Left kidney (tissue), 2 donors: Measurements from ENCODE around the gene SIAE. TPM values are rescaled to one million over a fixed set of nuclear protein-coding genes. Genes with fewer than 3 reads are reported as not detected.
A peak's percentile ranks its signal among the peaks of the same experiment; 100 is the strongest.

Experiments used
- DNase-seq: peaks from one replicate; pipeline ENCODE4 v3.0.0-alpha.2; 2013
- polyA plus RNA-seq: library from polyadenylated mRNA; unstranded; fragments of 120-200 nt; gene quantifications from one replicate; pipeline ENCODE4 v1.2.1, GENCODE V29; 2013; ENCODE audit not compliant: insufficient read length

SIAE gene
- polyA plus RNA-seq, 1 donor: 31.5 TPM

DNA sequence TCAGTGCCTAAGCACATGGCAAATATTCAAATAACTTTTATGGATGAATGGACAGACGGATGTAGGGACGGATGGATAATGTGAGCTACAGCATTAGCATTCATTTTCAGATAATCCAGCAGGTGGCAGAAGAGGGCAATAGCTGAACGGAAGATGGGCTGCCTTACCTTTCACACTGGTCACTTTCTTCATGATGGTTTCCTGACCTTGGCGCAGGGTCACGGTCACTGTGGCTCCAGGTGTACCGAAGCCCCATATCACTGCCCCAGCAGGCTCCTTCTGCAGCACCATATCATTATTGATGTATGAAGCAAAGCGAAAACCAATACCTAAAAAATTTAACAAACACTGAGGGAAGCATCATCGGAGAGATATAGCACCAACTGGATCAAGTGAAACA is 4.3 kb downstream of the SIAE start:
- peak; percentile 38 for DNase-seq

DNA sequence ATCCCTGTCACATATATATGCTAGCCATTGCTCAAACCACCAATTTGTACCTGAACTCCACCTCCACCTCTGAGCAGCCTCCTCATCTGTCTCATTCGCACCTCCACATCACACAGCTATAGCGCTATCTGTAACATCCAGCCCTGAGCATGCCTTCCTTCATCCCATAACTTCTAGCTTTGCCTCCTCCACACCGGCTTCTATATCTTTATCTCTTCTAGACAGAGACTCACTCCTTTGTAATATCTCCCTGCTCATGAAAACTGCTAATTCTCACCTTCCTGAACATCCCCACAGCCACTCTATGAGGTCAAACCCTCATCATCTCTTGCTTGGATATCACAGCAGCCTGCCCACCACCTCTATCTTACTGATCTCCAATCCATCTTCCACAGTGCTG is 5.9 kb downstream of the SIAE start:
- no peak for DNase-seq

DNA sequence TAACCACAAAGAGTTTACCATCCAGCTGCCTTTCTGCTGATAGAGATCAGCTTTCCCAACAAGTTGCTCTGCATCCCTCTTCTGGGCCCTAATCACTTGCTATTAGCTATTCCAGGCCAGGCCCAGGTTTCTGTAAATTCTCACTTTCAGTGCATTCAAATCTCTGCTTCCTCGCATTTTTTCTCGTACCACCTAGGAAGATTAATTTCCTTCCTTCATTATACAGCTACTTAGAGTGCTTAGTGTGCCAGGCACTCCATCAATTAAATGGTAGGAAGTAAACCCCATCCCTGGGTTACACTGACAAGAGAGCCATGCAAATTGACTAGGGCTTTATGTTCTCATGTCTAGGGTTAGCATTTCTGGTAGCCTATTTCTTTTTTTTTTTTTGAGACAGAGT is 9.7 kb downstream of the SIAE start:
- DNase-seq: no peak

DNA sequence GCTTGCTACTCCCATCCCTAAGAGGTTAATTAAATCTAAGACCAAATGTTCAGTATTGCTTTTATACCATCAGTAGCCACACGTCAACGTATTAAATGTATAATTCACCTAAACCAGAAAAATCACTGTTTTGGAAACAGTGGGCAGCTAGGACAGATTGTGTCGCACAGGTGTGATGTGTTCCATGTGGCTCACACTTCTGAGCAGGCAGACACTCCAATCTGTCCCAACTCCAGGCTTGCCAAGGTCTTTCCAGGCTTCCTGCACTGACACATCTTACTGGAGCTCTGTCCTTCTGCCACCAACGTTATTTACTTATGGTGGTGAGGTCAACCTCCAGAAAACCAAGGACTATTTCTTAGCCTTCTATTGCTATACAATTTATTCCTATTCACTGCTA is 11.4 kb downstream of the SIAE start:
- no peak for DNase-seq

DNA sequence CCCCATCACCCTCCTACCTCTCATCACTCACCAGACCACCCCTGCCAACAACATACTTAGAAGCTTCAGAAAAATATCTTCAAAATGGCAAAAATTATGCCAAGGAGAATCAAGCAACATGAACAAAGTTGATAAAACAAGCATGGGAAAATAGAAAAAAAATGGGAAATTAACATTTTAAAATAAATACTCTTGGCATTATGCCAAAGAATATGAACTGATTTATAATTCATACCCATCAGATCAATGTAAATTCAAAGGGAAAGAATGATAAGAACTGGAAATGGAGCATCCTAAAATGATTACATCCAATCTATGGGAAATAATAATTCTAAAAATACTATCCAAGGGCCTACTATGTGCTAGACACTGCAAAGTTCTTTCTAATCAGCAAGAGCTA is 12.0 kb downstream of the SIAE start:
- DNase-seq: no peak

DNA sequence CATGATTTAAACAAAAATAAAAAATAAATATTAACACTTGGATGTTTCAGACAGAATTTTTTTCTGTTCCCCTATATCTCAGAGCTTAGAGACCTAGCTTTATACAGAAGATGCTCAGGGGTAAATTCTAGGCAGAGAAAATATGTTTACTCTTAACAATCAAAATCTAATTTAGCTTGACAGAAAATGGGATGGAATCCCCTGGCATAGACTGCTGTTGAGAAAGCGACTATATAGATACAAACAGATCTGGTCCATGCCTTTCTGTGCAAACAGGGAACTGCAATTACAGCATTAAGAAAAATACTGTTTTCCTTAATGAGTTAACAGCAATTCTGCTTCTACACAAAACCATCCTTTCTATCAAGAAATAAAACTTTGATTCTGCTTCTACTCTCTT is 14.6 kb downstream of the SIAE start:
- DNase-seq: no peak

DNA sequence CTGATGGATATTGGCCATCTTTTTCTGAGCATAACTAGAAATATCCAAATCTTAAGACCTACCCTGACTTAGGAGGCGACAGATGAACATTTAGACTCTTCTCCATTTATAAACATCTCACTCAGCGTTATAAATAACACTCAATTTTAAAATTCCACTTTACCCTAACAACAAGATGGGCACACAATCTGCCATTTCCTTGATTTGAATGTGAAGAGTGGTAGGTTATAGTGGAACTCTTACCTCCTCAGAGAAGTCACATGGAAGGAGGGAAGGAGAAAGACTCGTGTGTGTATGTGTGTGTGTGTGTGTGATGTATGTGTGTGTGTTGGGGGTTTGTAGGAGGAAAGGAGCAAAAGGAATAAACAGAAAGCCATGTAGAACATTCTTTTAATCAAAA is 15.0 kb downstream of the SIAE start:
- DNase-seq: no peak

DNA sequence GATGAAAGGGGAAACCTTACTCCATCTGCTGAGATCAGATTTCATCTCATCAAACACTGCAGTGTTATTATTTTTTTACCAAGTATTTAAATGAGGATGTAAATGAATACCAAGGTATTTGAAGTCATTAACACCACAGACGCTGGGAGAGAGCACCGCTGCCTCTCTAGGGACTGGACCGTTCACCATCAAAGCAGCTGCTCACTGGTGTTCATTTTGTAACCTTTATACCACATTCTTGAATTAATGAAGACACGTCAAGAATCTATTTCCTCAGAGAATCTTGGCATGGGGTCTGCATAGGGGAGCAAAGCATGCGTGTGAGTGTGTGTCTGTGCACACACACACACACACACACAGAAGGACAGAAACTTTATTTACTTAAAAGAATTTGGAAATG is 15.6 kb downstream of the SIAE start:
- DNase-seq: no peak

DNA sequence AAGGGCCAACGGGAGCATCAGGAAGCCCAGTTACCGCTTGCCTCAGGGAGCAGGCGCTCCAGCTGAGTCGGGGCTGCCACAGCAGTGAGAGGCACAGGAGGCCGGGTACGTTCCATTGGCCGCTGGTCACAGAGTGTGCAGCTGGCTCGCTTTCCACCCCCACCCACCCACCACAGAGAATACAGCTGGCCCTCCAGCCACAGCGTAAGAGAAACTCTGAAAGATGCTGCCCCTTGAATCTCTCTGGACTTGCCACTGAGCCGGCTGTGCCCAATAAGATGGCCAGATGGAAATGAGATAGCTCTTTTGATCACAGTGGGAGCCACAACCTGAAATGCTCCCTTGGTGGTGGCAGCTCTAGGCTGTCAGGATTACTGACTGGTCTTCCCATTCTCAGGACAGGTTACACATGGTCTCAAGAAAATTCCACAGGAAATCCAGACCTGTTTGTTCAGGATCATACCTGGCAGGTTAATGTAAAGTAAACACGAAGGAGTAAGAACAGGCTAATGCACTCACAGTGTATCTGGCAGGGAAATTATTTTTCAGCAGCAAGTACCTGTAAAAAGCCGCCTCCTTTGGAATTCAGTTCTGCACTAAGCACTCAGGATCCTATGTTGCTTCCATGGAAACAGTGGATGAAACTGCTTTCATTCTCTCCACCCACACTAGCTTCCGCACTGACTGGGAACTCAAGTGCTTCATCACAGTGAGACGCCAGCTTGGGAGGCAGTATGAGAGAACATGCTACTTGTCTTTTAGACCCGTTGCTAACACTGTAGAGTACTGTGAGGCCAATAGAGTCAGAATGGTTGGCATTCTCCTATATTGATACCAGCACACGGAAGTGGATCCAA is 16.5 kb downstream of the SIAE start:
- no peak for DNase-seq

DNA sequence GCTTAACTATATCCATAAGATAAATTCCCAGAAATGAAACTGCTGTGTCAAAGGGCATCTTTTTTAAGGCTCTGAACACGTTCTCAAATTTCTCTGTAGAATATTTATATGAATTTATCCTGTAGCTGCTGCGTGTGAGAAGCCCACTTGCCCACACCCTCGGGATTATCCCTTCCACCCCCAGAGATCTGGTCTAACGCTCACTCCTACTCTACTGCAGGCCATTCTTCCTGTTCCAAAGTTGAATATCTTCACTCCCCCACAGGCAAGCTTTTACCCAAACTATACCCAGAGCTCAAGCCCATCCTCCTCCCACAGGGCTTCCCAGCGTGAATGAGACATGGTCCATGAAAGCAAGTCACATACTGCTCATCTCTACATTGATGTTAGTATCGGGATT is 24.9 kb downstream of the SIAE start:
- DNase-seq: no peak

DNA sequence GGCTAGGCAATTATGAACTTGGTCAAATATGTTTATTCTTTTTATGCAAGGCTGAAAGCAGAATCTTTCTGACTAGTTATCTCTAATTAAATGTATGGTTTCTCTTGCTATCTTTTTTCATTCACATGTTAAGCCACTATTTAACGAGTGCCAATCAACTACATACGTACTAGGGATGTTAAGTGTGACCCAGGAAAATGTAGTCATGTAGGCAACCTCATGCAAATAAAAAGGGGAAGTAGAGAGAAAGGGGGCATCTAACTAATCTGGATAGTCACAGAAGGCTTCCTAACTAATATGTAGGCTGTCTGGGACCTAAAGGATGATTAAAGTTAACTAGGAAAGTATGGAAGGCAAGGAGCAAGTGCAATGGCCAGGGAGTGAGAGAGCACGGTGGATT is 27.4 kb downstream of the SIAE start:
- no peak for DNase-seq

DNA sequence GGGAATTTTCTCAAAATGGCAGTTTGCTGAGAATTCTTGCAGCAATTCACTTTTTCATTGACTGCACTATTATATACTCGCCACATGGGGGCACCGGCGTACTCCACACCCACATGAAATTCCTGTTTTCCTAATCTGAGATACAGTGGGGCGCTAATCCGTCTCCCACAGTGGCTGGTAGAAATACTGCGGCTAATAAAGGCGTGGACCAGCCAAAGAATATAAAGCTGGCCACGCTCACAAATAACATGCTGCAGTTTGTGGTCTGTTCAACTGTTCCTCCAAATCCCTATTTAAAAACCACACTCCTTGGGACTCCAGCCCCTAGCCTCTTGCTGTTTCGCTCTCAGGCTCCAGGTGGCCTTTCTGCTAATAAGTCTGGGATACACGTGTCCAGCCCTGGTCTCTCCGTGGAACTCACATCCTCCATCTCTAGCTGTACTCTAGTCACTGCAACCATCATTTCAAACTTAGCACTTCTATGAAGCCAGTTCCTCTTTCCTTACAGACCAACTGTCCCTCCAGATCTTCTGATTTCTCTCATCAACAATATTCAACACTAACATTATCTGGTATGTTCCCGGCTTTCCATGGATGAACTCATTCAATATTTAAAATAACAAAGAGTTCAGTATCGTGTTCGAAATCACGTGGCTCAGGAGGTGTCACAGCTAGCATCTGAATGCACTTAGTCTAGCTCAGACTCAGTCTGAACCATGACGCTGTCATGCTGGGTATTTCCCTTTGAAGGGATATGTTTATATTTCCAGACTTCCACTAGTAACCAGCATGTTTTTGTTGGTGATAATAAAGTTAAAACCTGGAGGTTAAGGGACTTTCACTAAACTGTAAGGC is 28.9 kb downstream of the SIAE start:
- DNase-seq: peak; percentile 68

DNA sequence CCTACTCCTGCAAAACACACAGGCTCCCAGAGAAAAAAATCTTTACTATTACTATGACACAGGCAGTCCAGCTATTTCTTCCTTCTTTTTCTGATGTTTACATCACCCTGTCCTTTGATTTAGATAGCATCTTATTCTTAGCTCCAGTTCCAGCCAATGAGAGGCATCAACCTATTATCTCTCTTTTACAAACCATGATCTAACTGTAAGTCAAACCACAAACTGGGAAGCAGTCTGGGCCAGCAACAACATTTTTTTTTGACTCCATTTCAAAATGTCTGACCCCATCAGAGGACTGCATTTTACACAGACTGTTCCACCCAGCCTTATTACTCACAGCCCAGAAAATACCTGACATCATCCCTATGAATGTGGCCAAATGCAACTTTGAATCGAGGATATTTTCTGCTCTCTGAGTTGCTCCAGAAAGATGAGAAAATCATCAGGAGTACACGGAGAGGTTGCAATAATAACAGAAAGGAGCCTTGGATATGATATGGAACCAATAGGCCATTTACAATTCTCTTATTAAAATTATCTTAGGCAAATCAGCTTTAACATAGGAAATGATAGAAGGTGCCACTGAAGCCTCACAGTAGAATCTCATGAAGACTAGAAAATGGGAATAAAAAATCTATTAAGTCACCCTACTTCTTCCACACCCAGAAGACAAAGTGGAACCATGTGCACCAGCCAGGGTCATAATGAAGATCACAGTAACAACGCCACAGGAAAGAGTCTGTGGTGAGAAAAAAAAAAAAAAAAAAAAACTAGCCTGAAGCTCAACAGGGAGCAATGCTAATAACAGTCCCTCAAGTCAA is 29.7 kb downstream of the SIAE start:
- DNase-seq: no peak

DNA sequence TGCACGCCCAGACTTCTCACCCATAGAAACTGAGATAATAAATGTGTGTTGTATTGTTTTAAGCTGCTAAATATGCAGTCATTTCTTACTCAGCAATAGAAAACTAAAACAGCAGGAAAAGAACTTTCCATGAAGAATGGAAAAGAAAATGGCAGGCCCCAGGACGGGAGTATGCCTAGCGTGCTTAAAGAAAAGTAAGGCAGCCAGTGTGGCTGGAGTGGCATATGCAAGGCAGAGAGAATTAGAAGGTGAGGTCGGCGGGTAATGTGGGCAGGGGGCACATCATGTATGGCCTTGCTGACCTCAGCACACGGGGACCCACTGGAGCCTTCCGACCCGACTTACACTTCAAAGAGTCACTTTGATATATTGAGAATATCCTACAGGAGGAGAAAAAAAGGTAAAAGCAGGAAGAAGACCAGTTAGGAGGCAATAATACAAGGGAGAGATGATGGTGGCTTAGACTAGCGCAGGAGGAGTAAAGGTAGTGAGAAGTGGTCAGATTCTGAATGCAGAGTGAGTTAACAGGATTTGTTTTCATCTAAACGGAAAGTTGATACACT is 30.4 kb downstream of the SIAE start:
- DNase-seq: no peak

DNA sequence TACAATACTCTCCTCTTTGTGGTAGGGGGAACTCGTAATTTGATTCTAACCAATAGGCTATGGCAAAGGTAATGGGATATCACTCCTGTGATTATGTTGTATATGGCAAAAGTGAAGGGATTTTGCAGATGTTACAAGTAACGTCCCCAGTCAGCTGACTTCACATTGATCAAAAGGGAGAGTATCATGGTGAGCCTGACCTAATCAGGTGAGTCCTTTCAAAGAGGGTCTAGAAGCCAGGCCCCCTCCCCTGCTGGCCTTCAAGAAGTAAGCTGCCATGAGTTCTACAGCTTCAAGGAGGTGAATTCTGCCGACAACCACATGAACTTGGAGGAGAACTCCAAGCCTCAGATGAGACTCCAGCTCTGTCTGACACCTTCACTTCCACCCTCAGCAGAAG is 30.9 kb downstream of the SIAE start:
- no peak for DNase-seq

DNA sequence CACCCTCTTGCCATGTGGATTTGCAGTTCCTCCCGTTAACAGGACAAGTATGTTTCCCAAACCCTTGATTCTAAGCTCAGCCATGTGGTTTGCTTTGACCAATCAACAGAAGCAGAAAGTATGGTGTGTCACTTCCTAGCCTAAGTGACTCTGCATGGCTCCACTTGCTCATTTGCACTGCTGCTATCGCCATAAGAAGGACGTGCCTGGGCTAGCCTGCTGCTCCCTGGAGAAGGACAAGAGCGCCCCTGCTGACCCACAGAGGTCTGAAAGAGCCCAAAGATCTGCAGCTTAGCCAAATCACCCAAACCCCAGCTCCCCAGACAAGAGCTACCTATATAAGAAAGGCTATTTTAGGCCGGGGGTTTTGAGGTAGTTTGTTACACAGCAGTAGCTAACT is 32.9 kb downstream of the SIAE start:
- no peak for DNase-seq

DNA sequence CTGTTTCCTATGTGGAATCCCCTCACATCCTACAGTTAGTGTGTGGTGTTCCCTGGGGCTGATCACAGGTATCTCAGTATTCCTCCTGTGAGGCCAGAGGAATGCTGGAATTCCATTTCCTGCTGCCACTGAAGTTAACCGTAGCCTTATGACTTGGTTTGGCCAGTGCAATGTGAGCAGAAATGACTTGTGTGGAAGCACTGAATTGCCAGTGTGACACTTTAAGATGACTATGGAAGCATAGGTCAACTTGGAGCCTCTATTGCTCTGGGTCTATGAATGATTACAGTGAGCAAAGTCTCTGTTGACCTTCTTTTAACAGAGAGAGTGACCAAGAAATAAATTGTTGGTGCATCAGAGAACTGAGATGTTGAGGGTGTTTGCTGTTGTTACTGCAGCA is 34.4 kb downstream of the SIAE start:
- no peak for DNase-seq

DNA sequence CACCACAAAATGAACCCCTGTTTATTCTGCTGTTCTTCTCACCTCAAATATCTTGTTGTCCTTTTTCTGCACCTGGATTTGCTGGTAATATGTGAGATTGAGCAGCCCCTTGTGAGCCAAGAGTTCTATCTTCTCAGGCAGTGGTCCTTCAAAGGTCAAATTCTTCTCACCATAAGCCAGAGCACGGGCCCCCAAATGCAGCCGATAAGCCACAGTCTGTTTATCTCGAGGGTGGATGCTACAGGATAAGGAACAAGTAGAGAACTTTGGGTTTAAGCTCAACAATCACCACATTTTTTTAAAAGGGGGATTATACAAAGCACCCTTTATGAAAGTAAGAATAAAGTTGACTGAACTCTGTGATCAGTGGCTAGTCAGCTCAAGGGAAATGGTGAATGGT is 35.0 kb downstream of the SIAE start:
- DNase-seq: no peak

DNA sequence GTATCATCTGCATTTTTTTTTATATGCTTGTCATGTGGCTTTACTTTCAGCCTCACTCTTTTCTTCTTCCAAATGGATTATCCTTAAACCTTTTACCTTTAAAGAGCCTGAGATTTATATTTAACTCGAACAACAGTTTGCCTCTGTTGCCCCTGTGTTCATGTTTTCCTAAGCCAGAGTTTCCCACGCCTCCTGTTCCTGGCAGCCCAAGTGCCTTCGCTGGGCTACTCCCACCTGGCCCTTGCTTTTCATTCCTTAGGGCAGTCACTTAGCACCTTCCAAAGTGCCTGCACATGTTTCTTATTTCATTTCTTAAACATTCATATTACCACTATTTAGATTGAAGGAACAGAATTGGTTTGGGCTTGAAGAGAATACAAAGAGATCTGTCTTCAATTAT is 37.6 kb downstream of the SIAE start:
- DNase-seq: no peak

DNA sequence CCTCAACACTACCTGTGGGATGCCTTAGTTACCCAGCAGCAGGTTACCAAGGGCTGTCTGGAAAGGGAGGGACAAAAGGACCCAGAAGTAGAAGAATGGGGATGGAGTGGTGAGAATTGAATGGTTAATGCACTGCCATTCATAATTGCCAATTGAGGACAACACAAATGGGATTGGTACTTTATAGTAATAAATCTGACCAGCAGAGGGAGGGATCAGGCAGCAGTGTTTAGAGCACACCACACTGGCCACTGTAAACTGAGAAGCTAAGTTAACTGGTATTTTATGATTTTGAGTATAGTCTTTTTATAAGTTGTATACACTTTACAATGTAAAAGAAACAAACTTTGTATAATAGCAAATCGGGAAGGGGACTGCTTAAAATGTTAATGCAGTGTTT is 40.2 kb downstream of the SIAE start:
- no peak for DNase-seq

DNA sequence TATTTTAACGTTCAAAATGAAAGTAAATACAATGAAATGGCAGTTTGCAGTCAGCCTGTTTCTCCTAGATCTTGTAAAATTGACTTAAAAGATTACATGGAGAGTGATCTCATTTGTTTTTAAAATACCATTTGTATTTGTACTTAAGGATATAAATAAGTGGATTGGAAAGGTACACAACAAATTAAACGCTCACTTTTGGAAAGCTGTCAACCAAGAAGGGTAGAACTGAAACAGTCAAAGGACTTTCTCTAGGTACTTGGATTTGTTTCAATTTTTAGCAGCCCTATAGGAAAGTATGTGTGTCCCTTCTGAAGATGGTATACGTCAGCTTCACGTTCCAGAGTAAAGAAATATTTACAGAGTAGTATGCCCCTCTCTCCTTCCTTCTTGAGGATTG is 43.6 kb downstream of the SIAE start:
- DNase-seq: no peak

DNA sequence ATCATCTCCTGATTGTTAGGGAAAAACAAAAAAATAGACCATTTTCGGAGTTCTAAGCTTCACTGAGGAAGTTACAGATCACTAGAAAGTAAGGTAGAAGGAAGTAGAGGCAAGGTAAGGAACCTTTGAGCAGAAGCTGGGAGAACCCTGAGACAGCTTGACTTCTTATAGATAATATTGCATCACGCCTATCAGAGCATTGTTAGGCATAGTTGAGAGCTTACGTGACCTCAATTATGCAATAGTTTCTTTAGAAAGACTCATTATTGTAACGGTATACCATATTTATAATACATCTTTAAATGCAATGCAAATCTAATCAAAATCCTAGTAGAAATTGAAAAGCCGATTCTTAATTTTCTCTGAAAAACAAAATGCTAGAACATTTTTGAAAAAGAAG is 46.0 kb downstream of the SIAE start:
- no peak for DNase-seq
